NT2/D1 (cell line): Measurements from ENCODE around the gene IPO8.

ENCODE experiments used
- DNase-seq: peaks from one replicate; pipeline ENCODE4 v3.0.0-alpha.2; 2011; ENCODE audit warnings: low read depth, low spot score
- H3K27me3 ChIP-seq: 2 replicates; pipeline ENCODE4 v1.6.0; 2011; ENCODE audit warnings: mild to moderate bottlenecking; ENCODE audit not compliant: insufficient read length, insufficient read depth
- H3K36me3 ChIP-seq: 2 replicates; pipeline ENCODE4 v1.6.1; 2011; ENCODE audit warnings: mild to moderate bottlenecking, low read length, mixed read lengths; ENCODE audit not compliant: insufficient read depth, insufficient read length
- H3K4me1 ChIP-seq: 2 replicates; pipeline ENCODE4 v1.5.1; 2011; ENCODE audit not compliant: insufficient read depth, insufficient read length
- H3K4me3 ChIP-seq: 2 replicates; pipeline ENCODE4 v1.5.1; 2011; ENCODE audit warnings: low read depth; ENCODE audit not compliant: insufficient read length
- H3K9ac ChIP-seq: 2 replicates; pipeline ENCODE4 v1.6.0; 2011; ENCODE audit warnings: low read depth; ENCODE audit not compliant: insufficient read length
- H3K9me3 ChIP-seq: 2 replicates; pipeline ENCODE4 v1.5.1; 2011; ENCODE audit warnings: mild to moderate bottlenecking, low read length; ENCODE audit not compliant: insufficient read depth
- SUZ12 ChIP-seq: IDR thresholded peaks from 2 replicates; pipeline ENCODE4 v1.6.1; 2011; ENCODE audit not compliant: insufficient read length, insufficient read depth; ENCODE audit errors: extremely low read depth
- YY1 ChIP-seq: IDR thresholded peaks from 2 replicates; pipeline ENCODE4 v1.6.1; 2011; ENCODE audit not compliant: insufficient read length, insufficient read depth
- ZNF274 ChIP-seq: IDR thresholded peaks from 2 replicates; pipeline ENCODE4 v1.6.1; 2011; ENCODE audit warnings: mild to moderate bottlenecking, low read depth, low read length

Gene IPO8

GRCh38 chr12:30585877-30586276, 109.8 kb downstream of the IPO8 start:
- Histone ChIP-seq H3K4me1 (peaks cover 2% of the 10 kb centered on the region), H3K9ac (no peak overlapping the region), H3K9me3 (peaks cover 11% of the 10 kb centered on the region), H3K36me3 (no peaks in the 10 kb centered on the region), H3K4me3 (no peak overlapping the region), H3K27me3 (no peaks in the 10 kb centered on the region)
- no peak for DNase-seq
- TF ChIP-seq SUZ12 = no peak
- 0 out of 2 replicates have a peak, but pooled peaks have one; percentile 14 for TF ChIP-seq ZNF274
- no peak for TF ChIP-seq YY1

- TF ChIP-seq SUZ12 (no peak), YY1 (no peak), ZNF274 (no peak)
- DNase-seq = no peak
- Histone ChIP-seq H3K36me3 (no peaks in the 10 kb centered on the region), H3K9me3 (peaks cover 6% of the 10 kb centered on the region), H3K4me3 (no peak overlapping the region), H3K27me3 (no peaks in the 10 kb centered on the region), H3K4me1 (peaks cover 4% of the 10 kb centered on the region), H3K9ac (no peak overlapping the region)
Measured at GRCh38 chr12:30582943-30583342, 112.7 kb downstream of the IPO8 start.

- H3K4me1 ChIP-seq = peaks cover 4% of the 10 kb centered on the region
- H3K27me3 ChIP-seq = no peaks in the 10 kb centered on the region
- no peaks in the 10 kb centered on the region for H3K36me3 ChIP-seq
- no peaks in the 10 kb centered on the region for H3K9me3 ChIP-seq
- DNase-seq = no peak
- no peak overlapping the region for H3K9ac ChIP-seq
- TF ChIP-seq SUZ12 = no peak
- no peak for TF ChIP-seq ZNF274
- no peak for TF ChIP-seq YY1
- no peak overlapping the region for H3K4me3 ChIP-seq
Measured at GRCh38 chr12:30580344-30580743, 115.3 kb downstream of the IPO8 start.
